Neural progenitor cell (in vitro differentiated cells): ENCODE results near the gene NFATC2IP. TPM values are rescaled to one million over a fixed set of nuclear protein-coding genes. Genes with fewer than 3 reads are reported as not detected.
A peak's percentile ranks its signal among the peaks of the same experiment; 100 is the strongest.

Experiments used
- DNase-seq: peaks from one replicate; pipeline ENCODE4 v3.0.0-alpha.2; 2016; ENCODE audit warnings: low spot score
- H2AFZ ChIP-seq: fragments of 200-600 bp; sonication (generic); replicated peaks from 2 replicates; pipeline ENCODE4 v1.6.1; 2016; ENCODE audit warnings: antibody characterized with exemption
- H3F3A ChIP-seq: fragments of 200-600 bp; sonication (generic); 2 replicates; pipeline ENCODE4 v1.6.1; 2016; ENCODE audit warnings: antibody characterized with exemption, low read depth
- H3K27ac ChIP-seq: fragments of 200-600 bp; sonication (generic); 2 replicates; pipeline ENCODE4 v1.5.1; 2016; ENCODE audit warnings: mild to moderate bottlenecking
- H3K27me3 ChIP-seq: fragments of 200-600 bp; sonication (generic); 2 replicates; pipeline ENCODE4 v1.6.1; 2016; ENCODE audit warnings: mild to moderate bottlenecking, moderate library complexity
- H3K36me3 ChIP-seq: fragments of 200-600 bp; sonication (generic); 2 replicates; pipeline ENCODE4 v1.5.1; 2016
- H3K4me1 ChIP-seq: fragments of 200-600 bp; sonication (generic); 2 replicates; pipeline ENCODE4 v1.6.1; 2016; ENCODE audit warnings: mixed run types
- H3K4me2 ChIP-seq: fragments of 200-600 bp; sonication (generic); 2 replicates; pipeline ENCODE4 v1.6.1; 2016
- H3K4me3 ChIP-seq: fragments of 200-600 bp; sonication (generic); 2 replicates; pipeline ENCODE4 v1.5.1; 2016
- H3K79me2 ChIP-seq: fragments of 200-600 bp; sonication (generic); 2 replicates; pipeline ENCODE4 v1.6.1; 2016; ENCODE audit warnings: low read depth
- H3K9ac ChIP-seq: fragments of 200-600 bp; sonication (generic); 2 replicates; pipeline ENCODE4 v1.6.1; 2016
- H3K9me3 ChIP-seq: fragments of 200-600 bp; sonication (generic); 2 replicates; pipeline ENCODE4 v1.5.1; 2016; ENCODE audit warnings: low read depth
- H4K20me1 ChIP-seq: fragments of 200-600 bp; sonication (generic); 2 replicates; pipeline ENCODE4 v1.6.1; 2016; ENCODE audit warnings: low read depth
- H3K27ac Mint-ChIP-seq: 3 replicates; pipeline ENCODE4 v1.8.0; 2021; ENCODE audit warnings: mixed read lengths
- H3K27me3 Mint-ChIP-seq: 2 replicates; pipeline ENCODE4 v1.8.0; 2022; ENCODE audit warnings: low read depth, mild to moderate bottlenecking, inconsistent platforms, moderate library complexity, mixed read lengths; ENCODE audit not compliant: insufficient read depth
- H3K36me3 Mint-ChIP-seq: 3 replicates; pipeline ENCODE4 v1.8.0; 2021; ENCODE audit warnings: mixed read lengths
- H3K4me1 Mint-ChIP-seq: 3 replicates; pipeline ENCODE4 v1.8.0; 2021; ENCODE audit warnings: mixed read lengths
- H3K4me3 Mint-ChIP-seq: 3 replicates; pipeline ENCODE4 v1.8.0; 2021; ENCODE audit warnings: mild to moderate bottlenecking, moderate library complexity, mixed read lengths
- H3K9me3 Mint-ChIP-seq: 3 replicates; pipeline ENCODE4 v1.8.0; 2020; ENCODE audit warnings: mixed read lengths
- EZH2 ChIP-seq: fragments of 200-600 bp; sonication (generic); IDR thresholded peaks from 2 replicates; pipeline ENCODE4 v1.6.1; 2017; ENCODE audit warnings: antibody characterized with exemption, mild to moderate bottlenecking, moderate library complexity
- EZH2phosphoT487 ChIP-seq: fragments of 200-600 bp; sonication (generic); IDR thresholded peaks from 2 replicates; pipeline ENCODE4 v1.6.1; 2017; ENCODE audit warnings: antibody characterized with exemption
- total RNA-seq: library from RNA; depleted of rRNA; stranded (reverse); fragments of >200 nt; gene quantifications from 2 replicates; pipeline ENCODE4 v1.2.3, GENCODE V29; 2015; ENCODE audit warnings: low replicate concordance
- TF ChIP-seq, protein P1 (sequence below): fragments of 200-600 bp; sonication (generic); IDR thresholded peaks from 2 replicates; pipeline ENCODE4 v1.5.1; 2017; ENCODE audit warnings: antibody characterized with exemption, mild to moderate bottlenecking

The NFATC2IP gene
- total RNA-seq, 1 donor from 2014 or later: 33.2 TPM

DNA sequence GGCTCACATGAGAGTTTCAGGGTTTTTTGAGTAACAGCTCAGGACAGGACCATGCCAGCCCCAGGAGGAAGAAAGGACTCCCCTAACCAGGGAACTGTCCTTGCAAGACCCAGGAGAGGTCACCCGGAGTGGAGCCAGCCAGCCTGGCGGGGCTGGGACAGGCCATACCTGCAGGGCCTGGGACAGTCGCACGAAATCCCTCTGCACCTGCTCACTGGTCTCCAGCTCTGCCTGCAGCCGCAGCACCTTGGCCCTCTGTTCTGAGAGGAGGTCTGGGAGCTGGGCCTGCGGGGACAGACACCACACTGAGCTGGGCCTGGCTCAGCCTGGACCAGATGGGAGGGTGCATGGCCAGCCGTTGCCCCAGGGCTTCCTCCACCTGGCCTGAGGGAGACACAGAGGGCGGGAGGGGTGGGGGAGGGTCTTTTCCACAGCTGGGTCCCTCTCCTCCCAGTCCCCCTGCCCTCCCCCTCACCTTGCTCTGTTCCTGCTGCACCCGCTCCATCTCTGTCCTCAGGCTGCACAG lies 45.4 kb upstream of the NFATC2IP start:
- H3K4me3 Mint-ChIP-seq: no peak overlapping the region
- no peaks in the 10 kb centered on the region for H3K27me3 Mint-ChIP-seq
- H3K36me3 Mint-ChIP-seq: no peaks in the 10 kb centered on the region
- no peaks in the 10 kb centered on the region for H3K9me3 ChIP-seq
- H3K4me3 ChIP-seq: no peak overlapping the region
- no peaks in the 10 kb centered on the region for H3K27me3 ChIP-seq
- no peak overlapping the region for H3K4me2 ChIP-seq
- H3K36me3 ChIP-seq: no peaks in the 10 kb centered on the region
- H3K4me1 Mint-ChIP-seq: no peaks in the 10 kb centered on the region
- no peak overlapping the region for H3K27ac Mint-ChIP-seq
- H3K9me3 Mint-ChIP-seq: no peaks in the 10 kb centered on the region
- H2AFZ ChIP-seq: no peak overlapping the region
- no peaks in the 10 kb centered on the region for H3F3A ChIP-seq
- DNase-seq: no peak
- no peak overlapping the region for H3K9ac ChIP-seq
- no peak overlapping the region for H3K27ac ChIP-seq
- TF ChIP-seq, protein P1, sequence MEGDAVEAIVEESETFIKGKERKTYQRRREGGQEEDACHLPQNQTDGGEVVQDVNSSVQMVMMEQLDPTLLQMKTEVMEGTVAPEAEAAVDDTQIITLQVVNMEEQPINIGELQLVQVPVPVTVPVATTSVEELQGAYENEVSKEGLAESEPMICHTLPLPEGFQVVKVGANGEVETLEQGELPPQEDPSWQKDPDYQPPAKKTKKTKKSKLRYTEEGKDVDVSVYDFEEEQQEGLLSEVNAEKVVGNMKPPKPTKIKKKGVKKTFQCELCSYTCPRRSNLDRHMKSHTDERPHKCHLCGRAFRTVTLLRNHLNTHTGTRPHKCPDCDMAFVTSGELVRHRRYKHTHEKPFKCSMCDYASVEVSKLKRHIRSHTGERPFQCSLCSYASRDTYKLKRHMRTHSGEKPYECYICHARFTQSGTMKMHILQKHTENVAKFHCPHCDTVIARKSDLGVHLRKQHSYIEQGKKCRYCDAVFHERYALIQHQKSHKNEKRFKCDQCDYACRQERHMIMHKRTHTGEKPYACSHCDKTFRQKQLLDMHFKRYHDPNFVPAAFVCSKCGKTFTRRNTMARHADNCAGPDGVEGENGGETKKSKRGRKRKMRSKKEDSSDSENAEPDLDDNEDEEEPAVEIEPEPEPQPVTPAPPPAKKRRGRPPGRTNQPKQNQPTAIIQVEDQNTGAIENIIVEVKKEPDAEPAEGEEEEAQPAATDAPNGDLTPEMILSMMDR: no peak
- TF ChIP-seq EZH2: no peak
- no peak for TF ChIP-seq EZH2phosphoT487
- H3K79me2 ChIP-seq: no peaks in the 10 kb centered on the region
- H4K20me1 ChIP-seq: no peaks in the 10 kb centered on the region
- H3K4me1 ChIP-seq: no peaks in the 10 kb centered on the region

DNA sequence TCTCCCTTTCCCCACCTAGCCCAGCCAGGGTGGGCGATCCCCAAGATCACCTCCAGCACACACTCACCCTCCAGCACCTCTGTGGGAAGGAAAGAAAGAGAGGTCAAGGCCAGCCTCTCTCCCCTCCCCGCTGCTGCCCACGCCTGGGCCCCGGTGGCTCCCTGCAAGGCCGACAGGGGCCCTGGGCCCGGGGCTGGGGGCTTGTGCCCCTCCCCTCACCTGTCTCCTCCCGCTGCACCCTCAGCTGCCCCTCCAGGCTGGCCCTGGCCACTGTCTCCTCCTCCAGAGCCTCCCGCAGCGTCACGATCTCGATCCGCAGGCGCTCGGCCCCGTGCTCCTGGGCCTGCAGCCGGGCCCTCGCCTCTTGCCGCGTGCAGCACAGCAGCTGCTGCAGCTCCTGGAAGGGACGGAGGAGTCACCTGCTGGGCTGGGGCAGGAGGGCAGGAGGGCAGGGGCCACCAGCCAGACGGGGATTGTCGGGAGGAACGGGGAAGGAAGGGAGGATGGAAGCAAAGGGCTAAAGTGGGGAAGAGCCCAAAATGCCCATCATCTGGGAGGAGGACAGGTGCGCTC lies 44.9 kb upstream of the NFATC2IP start:
- Histone ChIP-seq H3K4me2 (no peak overlapping the region), H3K79me2 (no peaks in the 10 kb centered on the region), H3K36me3 (no peaks in the 10 kb centered on the region), H3K4me1 (no peaks in the 10 kb centered on the region), H3F3A (no peaks in the 10 kb centered on the region), H3K4me3 (no peak overlapping the region), H3K27ac (no peak overlapping the region), H2AFZ (no peak overlapping the region), H3K9me3 (no peaks in the 10 kb centered on the region), H3K9ac (no peak overlapping the region), H3K27me3 (no peaks in the 10 kb centered on the region), H4K20me1 (no peaks in the 10 kb centered on the region)
- Mint-ChIP-seq H3K27me3 (no peaks in the 10 kb centered on the region), H3K9me3 (no peaks in the 10 kb centered on the region), H3K4me3 (no peak overlapping the region), H3K36me3 (no peaks in the 10 kb centered on the region), H3K4me1 (no peaks in the 10 kb centered on the region), H3K27ac (no peak overlapping the region)
- TF ChIP-seq EZH2phosphoT487 (no peak), EZH2 (no peak)
- no peak for DNase-seq

DNA sequence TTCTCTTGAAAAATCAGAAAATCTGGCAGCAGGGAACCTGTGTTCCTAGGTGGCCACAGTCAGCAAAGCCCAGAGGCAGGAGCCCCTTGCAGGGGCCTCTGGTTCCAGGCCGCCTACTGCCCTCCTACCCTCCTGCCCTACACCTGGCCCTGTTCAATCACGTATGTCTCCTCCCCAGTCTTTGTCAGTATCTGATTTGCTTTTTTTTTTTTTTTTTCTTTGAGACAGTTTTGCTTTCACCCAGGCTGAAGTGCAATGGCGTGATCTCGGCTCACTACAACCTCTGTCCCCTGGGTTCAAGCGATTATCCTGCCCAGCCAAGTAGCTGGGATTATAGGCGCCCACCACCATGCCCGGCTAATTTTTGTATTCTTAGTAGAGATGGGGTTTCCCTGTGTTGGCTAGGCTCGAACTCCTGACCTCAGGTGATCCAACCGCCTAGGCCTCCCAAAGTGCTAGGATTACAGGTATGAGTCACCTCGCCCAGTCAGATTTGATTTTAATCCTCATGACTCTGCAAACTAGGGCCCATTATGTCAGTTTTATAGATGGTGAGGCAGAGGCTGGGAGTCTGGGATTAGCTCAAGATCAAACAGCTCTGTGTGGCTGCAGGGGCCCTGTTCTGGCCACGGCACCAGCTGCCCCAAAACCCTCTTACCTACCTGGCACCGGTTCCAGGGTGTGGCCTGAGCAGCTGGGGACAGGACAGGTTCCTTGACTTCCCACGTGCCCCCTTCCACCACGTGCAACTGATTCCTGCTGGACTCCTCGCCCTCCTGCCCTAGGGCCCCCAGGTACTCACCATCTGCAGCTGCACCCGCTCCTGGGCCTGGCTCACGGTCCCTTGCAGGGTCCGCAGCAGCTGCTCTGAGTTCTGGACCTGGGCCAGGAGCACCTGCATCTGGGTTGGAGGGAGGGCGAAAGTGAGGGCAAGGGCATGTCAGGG lies 40.4 kb upstream of the NFATC2IP start:
- Histone ChIP-seq H3K79me2 (no peaks in the 10 kb centered on the region), H3F3A (no peaks in the 10 kb centered on the region), H3K4me1 (no peaks in the 10 kb centered on the region), H3K36me3 (no peaks in the 10 kb centered on the region), H3K27me3 (no peaks in the 10 kb centered on the region), H2AFZ (no peak overlapping the region), H4K20me1 (no peaks in the 10 kb centered on the region), H3K4me3 (no peak overlapping the region), H3K9me3 (no peaks in the 10 kb centered on the region), H3K27ac (no peak overlapping the region), H3K4me2 (no peak overlapping the region), H3K9ac (no peak overlapping the region)
- H3K27ac Mint-ChIP-seq: no peak overlapping the region
- TF ChIP-seq EZH2phosphoT487: no peak
- peaks cover 4% of the 10 kb centered on the region for H3K36me3 Mint-ChIP-seq
- DNase-seq: no peak
- no peak overlapping the region for H3K4me3 Mint-ChIP-seq
- H3K9me3 Mint-ChIP-seq: no peaks in the 10 kb centered on the region
- H3K27me3 Mint-ChIP-seq: no peaks in the 10 kb centered on the region
- peaks cover 8% of the 10 kb centered on the region for H3K4me1 Mint-ChIP-seq

DNA sequence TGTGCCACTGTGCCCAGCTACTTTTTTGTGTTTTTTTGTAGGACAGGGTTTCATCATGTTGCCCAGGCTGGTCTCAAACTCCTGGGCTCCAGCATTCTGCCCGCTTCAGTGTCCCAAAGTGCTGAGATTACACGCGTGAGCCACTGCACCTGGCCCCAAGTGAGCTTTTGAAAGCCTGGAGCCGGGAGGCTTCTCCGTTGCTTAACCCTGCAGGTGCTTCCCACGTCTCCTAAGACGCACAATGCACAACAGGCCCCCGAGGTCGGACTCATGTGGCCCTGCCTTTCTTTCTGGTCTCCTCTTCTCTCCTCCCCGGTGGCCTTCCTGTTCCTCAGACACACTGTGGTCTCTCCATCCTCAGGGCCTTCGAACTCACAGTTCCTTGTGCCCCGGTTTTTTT lies 38.2 kb upstream of the NFATC2IP start:
- H3K4me3 Mint-ChIP-seq: no peak overlapping the region
- TF ChIP-seq, protein P1: no peak
- TF ChIP-seq EZH2phosphoT487 (no peak), EZH2 (no peak)
- peaks cover 8% of the 10 kb centered on the region for H3K4me1 Mint-ChIP-seq
- DNase-seq: no peak
- no peak overlapping the region for H3K4me3 ChIP-seq
- no peaks in the 10 kb centered on the region for H3K36me3 ChIP-seq
- no peak overlapping the region for H3K27ac ChIP-seq
- H3K9ac ChIP-seq: peak overlapping the region; percentile 8
- no peaks in the 10 kb centered on the region for H3F3A ChIP-seq
- H2AFZ ChIP-seq: no peak overlapping the region
- peaks cover 2% of the 10 kb centered on the region for H3K27me3 Mint-ChIP-seq
- no peak overlapping the region for H3K27ac Mint-ChIP-seq
- H3K27me3 ChIP-seq: no peaks in the 10 kb centered on the region
- no peaks in the 10 kb centered on the region for H3K4me1 ChIP-seq
- peaks cover 8% of the 10 kb centered on the region for H3K36me3 Mint-ChIP-seq
- no peaks in the 10 kb centered on the region for H3K9me3 ChIP-seq
- no peaks in the 10 kb centered on the region for H3K79me2 ChIP-seq
- no peak overlapping the region for H3K4me2 ChIP-seq
- no peaks in the 10 kb centered on the region for H4K20me1 ChIP-seq
- no peaks in the 10 kb centered on the region for H3K9me3 Mint-ChIP-seq
